Upper lobe of left lung (tissue), 6 donors: ENCODE results near the gene VDAC1. TPM values are rescaled to one million over a fixed set of nuclear protein-coding genes. Genes with fewer than 3 reads are reported as not detected.

Experiments
- ATAC-seq, 2 donors: fragments of 200-7000 bp; cut with Tn5 transposase; one replicate each; pipeline ENCODE4 v1.9.1; 2022; ENCODE audit warnings: mild to moderate bottlenecking in 2 of 2, moderate library complexity in 2 of 2; ENCODE audit not compliant: low FRiP score in 2 of 2
- DNase-seq, 2 donors: peaks; one replicate each; pipeline ENCODE4 v3.0.0-alpha.2; 2019 to 2020
- H3K27ac ChIP-seq, 4 donors: fragments of 200-600 bp; sonication (generic); one replicate each; pipeline ENCODE4 v1.5.1; 2016 to 2019
- H3K27me3 ChIP-seq, 4 donors: fragments of 200-600 bp; sonication (generic); one replicate each; pipeline ENCODE4 v1.5.1; 2017 to 2019
- H3K36me3 ChIP-seq, 4 donors: fragments of 200-600 bp; sonication (generic); one replicate each; pipeline ENCODE4 v1.5.1; 2016 to 2019
- H3K4me1 ChIP-seq, 4 donors: fragments of 200-600 bp; sonication (generic); one replicate each; pipeline ENCODE4 v1.5.1; 2018 to 2019
- H3K4me3 ChIP-seq, 4 donors: fragments of 200-600 bp; sonication (generic); one replicate each; pipeline ENCODE4 v1.5.1; 2017 to 2019; ENCODE audit warnings: mild to moderate bottlenecking in 2 of 4, moderate library complexity in 1 of 4
- H3K9me3 ChIP-seq, 4 donors: fragments of 200-600 bp; sonication (generic); one replicate each; pipeline ENCODE4 v1.5.1; 2018 to 2019
- CTCF ChIP-seq, 6 experiments: fragments of 450-650 bp in 4 of 6; fragments of 200-600 bp in 2 of 6; sonication (generic) in 2 of 6; IDR thresholded peaks; one replicate each; pipeline ENCODE4 v1.5.1; 2016 to 2019; ENCODE audit warnings: antibody characterized with exemption in 6 of 6
- EP300 ChIP-seq, 4 donors: sonication (generic); formaldehyde crosslinking; IDR thresholded peaks; one replicate each; pipeline ENCODE4 v1.5.1; 2017; ENCODE audit warnings: antibody characterized with exemption in 4 of 4, control low read depth in 2 of 4
- POLR2A ChIP-seq, 4 donors: fragments of 450-650 bp; IDR thresholded peaks; one replicate each; pipeline ENCODE4 v1.5.1; 2016 to 2017; ENCODE audit warnings: antibody characterized with exemption in 4 of 4, mild to moderate bottlenecking in 2 of 4
- POLR2AphosphoS5 ChIP-seq, 2 donors: sonication (generic); formaldehyde crosslinking; IDR thresholded peaks; one replicate each; pipeline ENCODE4 v1.5.1; 2017; ENCODE audit warnings: antibody characterized with exemption in 2 of 2
- WGBS, 2 donors: methylation state at CpG; one replicate each; pipeline ENCODE4 v1.1.5; 2017 to 2018; 5-methylcytosine and 5-hydroxymethylcytosine counted together
- total RNA-seq, 6 donors: library from RNA; depleted of rRNA in 4 of 6; stranded (reverse); fragments of >200 nt in 4 of 6; gene quantifications; one replicate each; pipeline versions ENCODE4 v1.1.0 to v1.2.1, GENCODE V29; 2016 to 2021
- donor health status: DM: no; HTN: no; CAD: no; lungs with moderate emphysema.
- donor health status: DM: no; HTN: yes; CAD: no; lungs with severe emphysema.

VDAC1 gene
- total RNA-seq, 6 donors from 2014 or later: 66.0 to 121 (median 98.5) TPM

GRCh38 chr5:133944263-133945185 lies 60.3 kb downstream of the VDAC1 start:
- H3K36me3 ChIP-seq: no peaks in the 10 kb centered on the region
- 53 to 59% methylated on average over 19 of the region's 19 CpGs for WGBS, 2 donors
- H3K4me3 ChIP-seq: no peak overlapping the region
- TF ChIP-seq CTCF (IDR thresholded peaks at IDR 0.05): peak; percentile 30 to 70 (median 48)
- TF ChIP-seq POLR2AphosphoS5 (IDR thresholded peaks at IDR 0.05): no peak
- H3K9me3 ChIP-seq: no peaks in the 10 kb centered on the region
- no peak overlapping the region for H3K27ac ChIP-seq
- no peaks in the 10 kb centered on the region for H3K27me3 ChIP-seq
- H3K4me1 ChIP-seq: peaks cover 0 to 9% (median 3%) of the 10 kb centered on the region in 4 donors
- DNase-seq (peak in 1 of 2 donors; percentile 43), ATAC-seq (peak in 1 of 2 donors; percentile 50)

GRCh38 chr5:133943475-133943817 lies 61.3 kb downstream of the VDAC1 start:
- WGBS, 2 donors: 72 to 76% methylated on average over 5 to 7 of the region's 7 CpGs
- no peak overlapping the region for H3K27ac ChIP-seq

GRCh38 chr5:133942614-133943474 lies 61.9 kb downstream of the VDAC1 start:
- DNase-seq (peak in 1 of 2 donors; percentile 42), ATAC-seq (peak in 1 of 2 donors; percentile 11)
- WGBS, 2 donors: 70 to 81% methylated on average over 10 to 11 of the region's 11 CpGs

More at GRCh38 chr5:133943475-133943817, 61.3 kb downstream of the VDAC1 start:
- H3K27me3 ChIP-seq: no peaks in the 10 kb centered on the region
- no peak overlapping the region for H3K4me3 ChIP-seq
- no peak for TF ChIP-seq POLR2AphosphoS5 (IDR thresholded peaks at IDR 0.05)
- no peak for TF ChIP-seq POLR2A (IDR thresholded peaks at IDR 0.05)
- no peak for TF ChIP-seq EP300 (IDR thresholded peaks at IDR 0.05)
- TF ChIP-seq CTCF (IDR thresholded peaks at IDR 0.05): no peak
- no peak for ATAC-seq
- H3K36me3 ChIP-seq: no peaks in the 10 kb centered on the region
- no peak for DNase-seq
- no peaks in the 10 kb centered on the region for H3K9me3 ChIP-seq
- peaks cover 0 to 9% (median 3%) of the 10 kb centered on the region in 4 donors for H3K4me1 ChIP-seq

More at GRCh38 chr5:133942614-133943474, 61.9 kb downstream of the VDAC1 start:
- Histone ChIP-seq H3K4me3 (no peak overlapping the region), H3K4me1 (peaks cover 0 to 9% (median 3%) of the 10 kb centered on the region in 4 donors), H3K27ac (no peak overlapping the region), H3K9me3 (no peaks in the 10 kb centered on the region), H3K36me3 (no peaks in the 10 kb centered on the region), H3K27me3 (no peaks in the 10 kb centered on the region)
- TF ChIP-seq EP300 (IDR thresholded peaks at IDR 0.05) (no peak), CTCF (IDR thresholded peaks at IDR 0.05) (no peak), POLR2AphosphoS5 (IDR thresholded peaks at IDR 0.05) (no peak), POLR2A (IDR thresholded peaks at IDR 0.05) (no peak)
